Measurements from ENCODE around the gene MAGI1. TPM values are rescaled to one million over a fixed set of nuclear protein-coding genes. Genes with fewer than 3 reads are reported as not detected.

Gene MAGI1
- total RNA-seq, 1 donor from 2014 or later = 74.8 TPM

GRCh38 chr3:65600888-65601287 is 437.8 kb downstream of the MAGI1 start:
- no peak for DNase-seq (ENCODE audit: low spot score)

- no peak for DNase-seq (ENCODE audit: low spot score)
Measured at GRCh38 chr3:65597952-65598413, 440.7 kb downstream of the MAGI1 start.

- DNase-seq (ENCODE audit: low spot score) = no peak
Measured at GRCh38 chr3:65597226-65597951, 441.3 kb downstream of the MAGI1 start.

GRCh38 chr3:65596571-65597225 is 442.0 kb downstream of the MAGI1 start:
- no peak for DNase-seq (ENCODE audit: low spot score)

- DNase-seq (ENCODE audit: low spot score) = no peak
Measured at GRCh38 chr3:65596029-65596300, 442.8 kb downstream of the MAGI1 start.

GRCh38 chr3:65595222-65596028 is 443.3 kb downstream of the MAGI1 start:
- no peak for DNase-seq (ENCODE audit: low spot score)

GRCh38 chr3:65593780-65594752 is 444.7 kb downstream of the MAGI1 start:
- no peak for DNase-seq (ENCODE audit: low spot score)

- DNase-seq (ENCODE audit: low spot score) = no peak
Measured at GRCh38 chr3:65591313-65591712, 447.4 kb downstream of the MAGI1 start.

- DNase-seq (ENCODE audit: low spot score) = no peak
Measured at GRCh38 chr3:65588884-65589283, 449.8 kb downstream of the MAGI1 start.

GRCh38 chr3:65587650-65588439 is 450.9 kb downstream of the MAGI1 start:
- DNase-seq (ENCODE audit: low spot score) = no peak

GRCh38 chr3:65584913-65585312 is 453.8 kb downstream of the MAGI1 start:
- DNase-seq (ENCODE audit: low spot score) = no peak

- no peak for DNase-seq (ENCODE audit: low spot score)
Measured at GRCh38 chr3:65584002-65584401, 454.7 kb downstream of the MAGI1 start.

GRCh38 chr3:65583188-65583587 is 455.5 kb downstream of the MAGI1 start:
- DNase-seq (ENCODE audit: low spot score) = no peak

- DNase-seq (ENCODE audit: low spot score) = no peak
Measured at GRCh38 chr3:65582012-65582717, 456.6 kb downstream of the MAGI1 start.

GRCh38 chr3:65581313-65581712 is 457.4 kb downstream of the MAGI1 start:
- no peak for DNase-seq (ENCODE audit: low spot score)

GRCh38 chr3:65578861-65579260 is 459.9 kb downstream of the MAGI1 start:
- no peak for DNase-seq (ENCODE audit: low spot score)

- no peak for DNase-seq (ENCODE audit: low spot score)
Measured at GRCh38 chr3:65577843-65578430, 460.8 kb downstream of the MAGI1 start.

- no peak for DNase-seq (ENCODE audit: low spot score)
Measured at GRCh38 chr3:65576966-65577365, 461.8 kb downstream of the MAGI1 start.

GRCh38 chr3:65576228-65576627 is 462.5 kb downstream of the MAGI1 start:
- no peak for DNase-seq (ENCODE audit: low spot score)
